A673 (cell line): ENCODE data around the gene GNG7.

ENCODE experiments used
- EZH2 ChIP-seq: fragments of 200-600 bp; sonication (generic); IDR thresholded peaks from 2 replicates; pipeline ENCODE4 v1.6.1; 2017; ENCODE audit warnings: borderline replicate concordance, low read depth, mild to moderate bottlenecking, mixed read lengths, antibody characterized with exemption, low read length; ENCODE audit not compliant: poor library complexity, severe bottlenecking
- TF ChIP-seq, protein P1 (sequence below): fragments of 300-800, 200-600 bp; sonication (generic); conservative IDR thresholded peaks from 2 replicates; pipeline ENCODE4 v1.5.1; 2017; ENCODE audit warnings: low read depth, mild to moderate bottlenecking, antibody characterized with exemption, low read length, moderate library complexity, mixed read lengths

DNA sequence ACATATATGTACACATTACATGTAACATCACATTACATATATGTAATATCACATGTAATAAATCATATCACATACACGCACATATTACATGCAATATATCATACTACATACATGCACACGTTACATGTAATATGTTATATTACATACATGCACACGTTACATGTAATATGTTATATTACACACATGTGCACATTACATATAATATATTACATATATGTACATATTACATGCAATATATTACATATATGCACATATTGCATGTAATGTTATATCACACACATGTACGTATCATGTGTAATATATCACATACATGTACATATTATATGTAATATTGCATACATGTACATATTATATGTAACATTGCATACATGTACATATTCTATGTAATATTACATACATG is 149.0 kb downstream of the GNG7 start:
- TF ChIP-seq, protein P1, sequence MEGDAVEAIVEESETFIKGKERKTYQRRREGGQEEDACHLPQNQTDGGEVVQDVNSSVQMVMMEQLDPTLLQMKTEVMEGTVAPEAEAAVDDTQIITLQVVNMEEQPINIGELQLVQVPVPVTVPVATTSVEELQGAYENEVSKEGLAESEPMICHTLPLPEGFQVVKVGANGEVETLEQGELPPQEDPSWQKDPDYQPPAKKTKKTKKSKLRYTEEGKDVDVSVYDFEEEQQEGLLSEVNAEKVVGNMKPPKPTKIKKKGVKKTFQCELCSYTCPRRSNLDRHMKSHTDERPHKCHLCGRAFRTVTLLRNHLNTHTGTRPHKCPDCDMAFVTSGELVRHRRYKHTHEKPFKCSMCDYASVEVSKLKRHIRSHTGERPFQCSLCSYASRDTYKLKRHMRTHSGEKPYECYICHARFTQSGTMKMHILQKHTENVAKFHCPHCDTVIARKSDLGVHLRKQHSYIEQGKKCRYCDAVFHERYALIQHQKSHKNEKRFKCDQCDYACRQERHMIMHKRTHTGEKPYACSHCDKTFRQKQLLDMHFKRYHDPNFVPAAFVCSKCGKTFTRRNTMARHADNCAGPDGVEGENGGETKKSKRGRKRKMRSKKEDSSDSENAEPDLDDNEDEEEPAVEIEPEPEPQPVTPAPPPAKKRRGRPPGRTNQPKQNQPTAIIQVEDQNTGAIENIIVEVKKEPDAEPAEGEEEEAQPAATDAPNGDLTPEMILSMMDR: no peak
- TF ChIP-seq EZH2: no peak
